Measurements from ENCODE around the gene INCA1. TPM values are rescaled to one million over a fixed set of nuclear protein-coding genes. Genes with fewer than 3 reads are reported as not detected.
A peak's percentile ranks its signal among the peaks of the same experiment; 100 is the strongest.

INCA1 gene, protein sequence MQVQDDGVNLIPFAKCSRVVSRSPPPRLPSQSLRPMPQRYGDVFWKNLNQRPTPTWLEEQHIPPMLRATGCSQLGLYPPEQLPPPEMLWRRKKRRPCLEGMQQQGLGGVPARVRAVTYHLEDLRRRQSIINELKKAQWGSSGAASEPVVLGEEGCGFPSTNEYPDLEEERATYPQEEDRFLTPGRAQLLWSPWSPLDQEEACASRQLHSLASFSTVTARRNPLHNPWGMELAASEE
- total RNA-seq (2012; rRNA removed), result 0.51 and 1.5 TPM in 2 replicates

DNA sequence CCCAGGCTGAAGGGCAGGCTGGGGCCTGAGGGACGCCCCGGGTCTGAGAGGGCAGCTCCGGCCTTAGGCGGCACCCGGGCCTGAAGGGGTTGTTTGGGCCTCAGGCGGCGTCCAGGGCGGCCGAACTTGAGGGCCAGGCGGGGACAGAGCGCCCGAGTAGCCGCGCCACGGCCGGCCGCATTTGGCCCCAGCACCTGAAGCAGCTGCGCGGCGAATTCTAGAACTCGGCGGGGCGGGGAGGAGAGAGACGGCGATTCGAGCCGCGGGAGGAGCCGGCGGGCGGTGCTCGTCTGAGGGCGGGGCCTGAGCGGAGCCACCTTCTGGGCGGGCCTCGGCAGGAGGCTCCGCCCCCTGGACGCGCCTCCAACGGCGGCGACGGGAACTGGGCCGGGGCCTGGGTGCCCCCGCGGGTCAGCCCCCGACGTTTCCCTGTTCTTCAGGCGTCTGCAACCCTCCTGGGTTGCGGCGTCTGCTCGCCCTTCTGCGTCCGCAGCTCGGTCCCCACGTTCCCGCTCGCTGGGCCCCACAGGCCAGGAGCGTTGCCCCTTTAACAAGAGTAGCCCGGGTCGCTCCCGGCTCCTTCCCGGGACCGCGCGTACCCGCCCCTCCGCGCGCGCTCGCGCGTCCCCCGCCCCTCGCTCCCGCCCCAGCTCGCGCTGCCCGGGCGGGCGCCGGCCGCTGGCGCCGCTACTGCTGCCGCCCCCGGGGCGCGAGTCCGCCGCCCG is at the start of gene INCA1, which contains the start of gene KIF1C:
Gene INCA1, minus strand, starts transcription at position 221 of the 725 bp plus-strand sequence. CDS start 3,085 bp downstream, outside the sequence.
Gene KIF1C, plus strand, starts transcription at position 649 of the 725 bp plus-strand sequence. CDS start 2,297 bp downstream, outside the sequence.
- Histone ChIP-seq H3K36me3 (ENCODE audit: insufficient read depth, low read length) (peaks cover 20% of the 10 kb centered on the region), H3K4me3 (ENCODE audit: low read length) (peak within 1 kb of the TSS; percentile 88), H3K4me2 (ENCODE audit: low read length) (peak within 1 kb of the TSS; percentile 100), H3K9me3 (replicated peaks; ENCODE audit: low read length) (no peaks in the 10 kb centered on the region), H3K27me3 (ENCODE audit: control insufficient read depth, insufficient read depth, low read length) (no peaks in the 10 kb centered on the region), H3K4me1 (ENCODE audit: control insufficient read depth, insufficient read depth, low read length) (peaks cover 26% of the 10 kb centered on the region), H3K9ac (ENCODE audit: low read depth, low read length) (peak within 1 kb of the TSS; percentile 91)

DNA sequence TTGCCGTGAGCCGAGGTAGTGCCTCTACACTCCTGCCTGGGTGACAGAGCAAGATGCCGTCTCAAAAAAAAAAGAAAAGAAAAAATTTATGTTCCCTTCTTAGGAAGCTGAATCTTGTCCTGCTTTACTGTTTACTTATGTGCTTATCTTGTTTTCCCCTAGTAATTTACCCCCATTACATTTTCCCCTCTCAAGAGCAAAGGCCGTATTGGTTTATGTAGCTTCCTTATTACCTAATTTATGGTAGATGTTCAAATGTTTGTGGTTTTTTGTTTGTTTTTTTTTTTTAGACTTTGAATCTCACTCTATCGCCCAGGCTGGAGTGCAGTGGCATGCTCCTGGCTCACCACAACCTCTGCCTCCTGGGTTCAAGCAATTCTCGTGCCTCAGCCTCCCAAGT is 48.2 kb upstream of the INCA1 start:
- Histone ChIP-seq H3K4me2 (ENCODE audit: low read length) (no peak overlapping the region), H3K9ac (ENCODE audit: low read depth, low read length) (no peak overlapping the region), H3K4me1 (ENCODE audit: control insufficient read depth, insufficient read depth, low read length) (no peaks in the 10 kb centered on the region), H3K27me3 (ENCODE audit: control insufficient read depth, insufficient read depth, low read length) (no peaks in the 10 kb centered on the region), H3K36me3 (ENCODE audit: insufficient read depth, low read length) (no peaks in the 10 kb centered on the region), H3K9me3 (replicated peaks; ENCODE audit: low read length) (no peaks in the 10 kb centered on the region), H3K4me3 (ENCODE audit: low read length) (no peak overlapping the region)

DNA sequence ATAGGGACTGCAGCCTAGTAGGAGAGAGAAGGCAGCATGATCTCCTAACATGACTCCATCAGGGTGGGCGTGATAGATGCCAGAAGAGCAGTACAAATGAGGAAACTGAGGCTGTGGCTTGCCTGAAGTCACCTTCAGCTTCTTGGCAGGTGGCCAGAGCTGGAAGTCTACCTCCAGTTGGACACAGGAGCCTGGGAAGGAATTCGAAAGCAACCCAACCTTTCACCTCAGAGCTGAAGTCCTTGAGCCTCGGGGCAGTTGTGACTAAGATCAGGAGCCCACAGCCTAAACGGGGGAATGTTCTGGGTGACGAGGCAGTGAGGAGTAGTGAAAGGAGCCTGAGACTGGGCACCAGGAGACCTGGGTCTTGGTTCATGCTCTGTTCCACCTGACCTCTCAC is 47.3 kb upstream of the INCA1 start:
- H3K4me3 ChIP-seq (ENCODE audit: low read length), result no peak overlapping the region
- no peaks in the 10 kb centered on the region for H3K27me3 ChIP-seq (ENCODE audit: control insufficient read depth, insufficient read depth, low read length)
- no peaks in the 10 kb centered on the region for H3K9me3 ChIP-seq (replicated peaks; ENCODE audit: low read length)
- no peaks in the 10 kb centered on the region for H3K36me3 ChIP-seq (ENCODE audit: insufficient read depth, low read length)
- H3K9ac ChIP-seq (ENCODE audit: low read depth, low read length), result no peak overlapping the region
- no peaks in the 10 kb centered on the region for H3K4me1 ChIP-seq (ENCODE audit: control insufficient read depth, insufficient read depth, low read length)
- H3K4me2 ChIP-seq (ENCODE audit: low read length), result no peak overlapping the region

DNA sequence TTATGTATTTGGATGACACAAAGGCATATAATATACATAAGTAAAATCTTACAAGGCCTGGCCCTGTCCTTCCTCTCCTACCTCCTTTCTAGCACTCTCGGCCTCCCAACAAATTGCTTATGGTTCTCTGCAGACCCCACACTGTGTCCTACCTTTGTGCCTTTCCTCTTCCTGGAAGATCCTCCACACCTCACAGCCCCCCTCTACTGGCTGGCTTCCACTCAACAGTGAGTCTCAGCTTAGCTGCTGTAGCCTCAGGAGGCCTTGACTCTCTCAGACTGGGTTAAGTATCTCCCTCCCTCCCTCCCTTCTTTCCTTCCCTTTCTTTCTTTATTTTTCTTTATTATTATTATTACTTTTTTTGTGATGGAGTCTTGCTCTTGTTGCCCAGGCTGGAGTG is 46.2 kb upstream of the INCA1 start:
- H3K4me1 ChIP-seq (ENCODE audit: control insufficient read depth, insufficient read depth, low read length), result no peaks in the 10 kb centered on the region
- H3K36me3 ChIP-seq (ENCODE audit: insufficient read depth, low read length), result no peaks in the 10 kb centered on the region
- H3K9ac ChIP-seq (ENCODE audit: low read depth, low read length), result no peak overlapping the region
- no peaks in the 10 kb centered on the region for H3K9me3 ChIP-seq (replicated peaks; ENCODE audit: low read length)
- H3K27me3 ChIP-seq (ENCODE audit: control insufficient read depth, insufficient read depth, low read length), result no peaks in the 10 kb centered on the region
- no peak overlapping the region for H3K4me3 ChIP-seq (ENCODE audit: low read length)
- H3K4me2 ChIP-seq (ENCODE audit: low read length), result no peak overlapping the region

DNA sequence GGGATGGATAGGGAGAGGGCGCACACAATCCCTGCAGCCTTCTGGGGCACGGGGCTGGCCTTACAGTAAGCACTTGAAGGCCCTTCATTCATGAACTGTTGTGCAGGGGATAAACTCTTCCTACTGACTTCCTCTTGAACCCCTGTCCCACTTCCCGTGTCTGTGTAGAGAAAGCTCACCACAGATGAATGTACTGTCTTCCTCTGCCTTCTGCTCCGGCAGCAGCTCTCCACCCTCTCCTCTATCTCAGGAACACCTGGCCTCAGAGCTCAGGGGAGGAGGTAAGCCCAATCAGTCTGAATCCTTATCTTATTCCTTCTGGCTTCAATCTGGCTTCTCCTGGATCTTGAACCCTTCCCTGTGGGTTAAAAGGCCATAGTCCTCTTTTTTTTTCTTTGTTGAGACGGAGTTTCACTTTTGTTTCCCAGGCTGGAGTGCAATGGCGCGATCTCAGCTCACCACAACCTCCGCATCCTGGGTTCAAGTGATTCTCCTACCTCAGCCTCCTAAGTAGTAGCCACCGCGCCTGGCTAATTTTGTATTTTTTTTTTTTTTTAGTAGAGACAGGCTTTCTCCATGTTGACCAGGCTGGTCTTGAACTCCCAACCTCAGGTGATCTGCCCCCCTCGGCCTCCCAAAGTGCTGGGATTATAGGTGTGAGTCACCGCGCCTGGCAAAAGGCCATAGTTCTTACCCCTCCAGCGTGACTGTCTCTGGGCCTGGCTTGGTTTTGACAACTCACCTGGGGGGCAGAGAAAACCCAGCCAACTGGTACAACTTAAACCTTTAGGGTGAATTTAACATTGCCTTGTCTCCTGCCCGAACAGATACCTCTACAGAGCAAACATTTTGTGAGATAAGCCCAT is 45.1 kb upstream of the INCA1 start:
- Histone ChIP-seq H3K4me3 (ENCODE audit: low read length) (no peak overlapping the region), H3K9ac (ENCODE audit: low read depth, low read length) (no peak overlapping the region), H3K4me1 (ENCODE audit: control insufficient read depth, insufficient read depth, low read length) (no peaks in the 10 kb centered on the region)

GRCh38 chr17:5035315-5035714 is 38.0 kb upstream of the INCA1 start, which contains the start of gene SLC52A1:
TSS of gene SLC52A1 (minus strand) at chr17:5035426. CDS start at chr17:5034606, 820 bp downstream.
- peak within 1 kb of the TSS; percentile 39 for H3K4me3 ChIP-seq (ENCODE audit: low read length)
- H3K9ac ChIP-seq (ENCODE audit: low read depth, low read length), result no peak within 1 kb of the TSS
- peak within 1 kb of the TSS; percentile 67 for H3K4me2 ChIP-seq (ENCODE audit: low read length)
- no peaks in the 10 kb centered on the region for H3K9me3 ChIP-seq (replicated peaks; ENCODE audit: low read length)
- no peaks in the 10 kb centered on the region for H3K36me3 ChIP-seq (ENCODE audit: insufficient read depth, low read length)
- H3K27me3 ChIP-seq (ENCODE audit: control insufficient read depth, insufficient read depth, low read length), result peaks cover 7% of the 10 kb centered on the region
- H3K4me1 ChIP-seq (ENCODE audit: control insufficient read depth, insufficient read depth, low read length), result peaks cover 3% of the 10 kb centered on the region

More for the DNA sequence above, 45.1 kb upstream of the INCA1 start:
- Histone ChIP-seq H3K27me3 (ENCODE audit: control insufficient read depth, insufficient read depth, low read length) (no peaks in the 10 kb centered on the region), H3K9me3 (replicated peaks; ENCODE audit: low read length) (no peaks in the 10 kb centered on the region), H3K36me3 (ENCODE audit: insufficient read depth, low read length) (no peaks in the 10 kb centered on the region), H3K4me2 (ENCODE audit: low read length) (no peak overlapping the region)

DNA sequence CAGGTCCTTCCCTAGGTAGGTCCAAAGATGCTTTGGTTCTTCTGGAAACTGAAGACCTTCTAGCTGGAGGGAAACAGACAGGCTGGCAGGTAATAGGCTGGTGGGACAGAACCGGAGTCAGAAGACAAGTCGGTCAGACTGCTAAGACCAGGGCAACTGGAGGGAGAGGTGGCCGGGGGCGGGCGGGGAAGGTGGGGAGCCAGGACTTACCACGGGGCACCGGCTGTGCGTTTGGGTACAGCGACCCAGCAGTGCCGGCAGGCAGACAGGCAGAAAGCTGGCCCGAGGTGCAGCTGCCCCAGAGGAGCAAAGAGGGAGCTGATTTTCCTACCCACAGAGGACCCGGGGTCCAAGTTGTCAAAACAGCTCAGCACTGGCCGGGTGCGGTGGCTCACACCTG is 37.3 kb upstream of the INCA1 start:
- Histone ChIP-seq H3K27me3 (ENCODE audit: control insufficient read depth, insufficient read depth, low read length) (peaks cover 7% of the 10 kb centered on the region), H3K4me3 (ENCODE audit: low read length) (no peak overlapping the region), H3K9ac (ENCODE audit: low read depth, low read length) (no peak overlapping the region), H3K4me2 (ENCODE audit: low read length) (no peak overlapping the region), H3K4me1 (ENCODE audit: control insufficient read depth, insufficient read depth, low read length) (peaks cover 3% of the 10 kb centered on the region), H3K9me3 (replicated peaks; ENCODE audit: low read length) (no peaks in the 10 kb centered on the region), H3K36me3 (ENCODE audit: insufficient read depth, low read length) (no peaks in the 10 kb centered on the region)

GRCh38 chr17:5034063-5034462 is 36.7 kb upstream of the INCA1 start:
- peaks cover 3% of the 10 kb centered on the region for H3K4me1 ChIP-seq (ENCODE audit: control insufficient read depth, insufficient read depth, low read length)
- peaks cover 7% of the 10 kb centered on the region for H3K27me3 ChIP-seq (ENCODE audit: control insufficient read depth, insufficient read depth, low read length)
- H3K4me3 ChIP-seq (ENCODE audit: low read length), result no peak overlapping the region
- no peaks in the 10 kb centered on the region for H3K9me3 ChIP-seq (replicated peaks; ENCODE audit: low read length)
- no peaks in the 10 kb centered on the region for H3K36me3 ChIP-seq (ENCODE audit: insufficient read depth, low read length)
- H3K9ac ChIP-seq (ENCODE audit: low read depth, low read length), result no peak overlapping the region
- H3K4me2 ChIP-seq (ENCODE audit: low read length), result no peak overlapping the region

GRCh38 chr17:5033352-5034015 is 36.2 kb upstream of the INCA1 start:
- Histone ChIP-seq H3K9me3 (replicated peaks; ENCODE audit: low read length) (no peaks in the 10 kb centered on the region), H3K9ac (ENCODE audit: low read depth, low read length) (no peak overlapping the region), H3K4me2 (ENCODE audit: low read length) (no peak overlapping the region), H3K27me3 (ENCODE audit: control insufficient read depth, insufficient read depth, low read length) (peaks cover 7% of the 10 kb centered on the region), H3K4me3 (ENCODE audit: low read length) (no peak overlapping the region), H3K36me3 (ENCODE audit: insufficient read depth, low read length) (no peaks in the 10 kb centered on the region), H3K4me1 (ENCODE audit: control insufficient read depth, insufficient read depth, low read length) (peaks cover 3% of the 10 kb centered on the region)

- H3K9ac ChIP-seq (ENCODE audit: low read depth, low read length), result no peak overlapping the region
- peaks cover 3% of the 10 kb centered on the region for H3K4me1 ChIP-seq (ENCODE audit: control insufficient read depth, insufficient read depth, low read length)
- H3K9me3 ChIP-seq (replicated peaks; ENCODE audit: low read length), result no peaks in the 10 kb centered on the region
- H3K4me2 ChIP-seq (ENCODE audit: low read length), result no peak overlapping the region
- peaks cover 7% of the 10 kb centered on the region for H3K27me3 ChIP-seq (ENCODE audit: control insufficient read depth, insufficient read depth, low read length)
- no peak overlapping the region for H3K4me3 ChIP-seq (ENCODE audit: low read length)
- H3K36me3 ChIP-seq (ENCODE audit: insufficient read depth, low read length), result no peaks in the 10 kb centered on the region
Measured at GRCh38 chr17:5032865-5033264, 35.5 kb upstream of the INCA1 start.
